Measurements from ENCODE around the gene ANKH.

Gene ANKH

GRCh38 chr5:14760548-14761002, 111.0 kb downstream of the ANKH start:
- no peak for DNase-seq (ENCODE audit: low spot score)

DNA sequence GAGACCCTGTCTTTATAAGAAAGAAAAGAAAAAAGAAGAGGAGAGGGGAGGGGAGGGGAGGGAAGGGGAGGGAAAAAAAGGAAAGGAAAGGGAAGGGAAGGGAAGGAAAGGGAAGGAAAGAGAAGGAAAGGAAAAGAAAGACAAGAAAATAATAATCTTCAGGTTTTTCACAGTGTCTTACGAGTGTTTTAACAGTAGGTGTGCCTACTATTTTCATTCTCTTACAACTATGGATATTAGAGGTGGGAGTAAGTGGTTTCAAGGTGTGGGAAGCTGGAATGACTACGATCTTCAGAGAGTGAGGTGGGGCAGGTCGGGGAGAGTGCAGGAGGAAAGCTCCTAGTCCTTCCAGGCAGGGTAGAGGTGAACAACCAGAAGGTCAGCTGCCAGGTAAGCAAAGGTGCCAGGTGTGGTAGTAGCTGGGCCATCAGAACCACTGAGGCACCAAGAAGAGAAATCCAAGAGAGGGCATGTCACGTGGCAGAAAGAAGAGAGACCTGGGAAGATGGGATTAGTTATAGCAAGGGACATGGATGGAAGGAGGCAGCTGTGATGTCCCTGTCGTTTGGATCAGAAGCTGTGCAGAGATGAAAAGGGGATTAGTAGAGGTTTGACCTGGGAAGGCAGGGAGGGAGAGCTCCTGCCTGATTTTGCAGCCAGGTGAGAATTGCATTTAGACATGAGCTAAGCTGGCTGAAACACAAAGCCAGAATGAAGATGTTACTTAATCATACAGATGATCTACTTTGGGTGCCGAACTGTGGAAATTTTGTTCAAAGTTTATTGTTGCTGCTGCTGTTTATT, 111.6 kb downstream of the ANKH start:
- no peak for DNase-seq (ENCODE audit: low spot score)

GRCh38 chr5:14757850-14758249, 113.7 kb downstream of the ANKH start:
- no peak for DNase-seq (ENCODE audit: low spot score)

- DNase-seq (ENCODE audit: low spot score) = no peak
Observed at GRCh38 chr5:14756478-14756877, 115.1 kb downstream of the ANKH start.

- DNase-seq (ENCODE audit: low spot score) = no peak
Observed at GRCh38 chr5:14753947-14754346, 117.6 kb downstream of the ANKH start.

GRCh38 chr5:14753292-14753691, 118.3 kb downstream of the ANKH start:
- no peak for DNase-seq (ENCODE audit: low spot score)

DNA sequence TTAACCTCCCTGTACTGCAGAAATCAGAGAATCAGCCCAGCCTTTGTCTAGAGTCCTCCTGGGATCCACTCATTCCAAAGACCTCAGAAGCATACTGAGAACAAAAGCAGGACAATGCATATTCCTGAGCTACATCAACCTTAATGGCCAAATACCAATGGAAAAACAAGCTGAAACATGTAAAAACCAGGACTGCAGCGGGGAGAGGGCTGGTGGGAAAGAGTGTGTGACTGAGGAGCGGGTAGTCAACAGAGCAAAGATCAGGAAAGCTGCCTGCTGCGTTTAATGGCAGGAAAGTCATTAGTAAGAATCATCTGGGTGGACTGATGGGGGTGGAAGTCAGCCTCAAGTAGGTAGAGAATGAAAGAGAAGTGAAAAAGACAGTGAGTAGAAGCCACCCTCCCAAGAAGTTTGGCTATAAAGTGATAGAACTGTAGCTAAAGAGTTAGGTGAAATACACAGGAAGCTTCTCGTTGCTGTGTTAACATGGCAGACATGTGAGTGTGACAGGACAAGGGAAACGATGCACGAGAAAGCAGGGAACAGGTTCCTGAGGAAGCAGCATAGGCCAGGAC, 119.0 kb downstream of the ANKH start:
- DNase-seq (ENCODE audit: low spot score) = no peak

- DNase-seq (ENCODE audit: low spot score) = no peak
Observed at GRCh38 chr5:14750712-14751111, 120.9 kb downstream of the ANKH start.

- DNase-seq (ENCODE audit: low spot score) = no peak
Observed at GRCh38 chr5:14749579-14750101, 121.9 kb downstream of the ANKH start.

DNA sequence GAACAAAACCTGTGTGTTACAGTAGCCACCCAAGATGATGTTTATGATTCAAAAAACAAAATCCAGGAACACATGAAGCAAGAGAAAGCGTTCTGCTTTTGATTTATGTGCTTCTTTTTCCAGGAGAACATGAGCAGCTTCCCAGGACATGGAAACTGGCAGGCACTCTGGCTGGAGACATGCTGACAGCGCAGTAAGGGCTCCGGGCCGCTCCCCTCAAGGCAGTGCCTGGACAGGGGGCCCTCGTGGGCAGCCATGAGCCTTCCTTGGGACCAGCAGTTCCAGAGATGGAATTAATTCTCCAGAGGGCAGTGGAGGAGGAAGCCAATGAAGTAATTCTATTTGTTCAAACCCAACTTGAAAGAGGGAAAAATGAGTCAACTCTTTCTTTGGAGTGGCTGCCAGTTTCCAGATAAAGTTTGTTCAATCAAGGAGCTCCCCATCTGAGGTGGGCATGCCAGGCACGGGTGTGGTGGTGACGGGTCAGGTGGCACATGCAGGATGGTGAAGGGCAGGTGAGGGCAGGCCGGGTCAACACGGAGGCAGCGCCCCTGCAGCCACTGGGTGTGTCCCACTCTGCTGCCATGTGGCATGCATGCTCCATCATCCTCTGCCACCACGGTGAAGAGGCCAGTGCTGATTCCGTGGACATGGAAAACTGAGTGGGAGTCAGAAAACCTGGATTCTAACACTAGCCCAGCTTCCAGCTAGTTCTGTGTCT, 123.2 kb downstream of the ANKH start:
- no peak for DNase-seq (ENCODE audit: low spot score)

DNA sequence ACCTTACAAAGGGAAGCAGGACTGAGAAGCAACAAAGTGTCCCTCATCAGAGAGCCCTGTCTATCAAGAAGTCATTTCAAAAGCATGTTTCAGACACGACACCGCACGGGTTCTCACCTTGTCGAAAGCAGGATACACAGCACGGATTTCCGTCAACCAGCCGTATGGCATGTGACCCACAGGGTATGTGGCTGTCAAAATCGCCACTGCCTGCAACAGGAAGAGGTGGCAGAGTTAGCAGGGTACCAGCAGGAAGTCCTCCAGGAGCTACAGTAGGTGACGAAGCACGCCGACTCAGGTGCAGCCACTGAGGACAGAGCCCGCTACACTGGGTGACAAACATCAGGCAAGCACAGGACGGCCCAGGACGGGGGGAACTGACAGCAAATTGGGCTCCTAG, 125.8 kb downstream of the ANKH start:
- DNase-seq (ENCODE audit: low spot score) = no peak

GRCh38 chr5:14745188-14745563, 126.4 kb downstream of the ANKH start:
- no peak for DNase-seq (ENCODE audit: low spot score)

DNA sequence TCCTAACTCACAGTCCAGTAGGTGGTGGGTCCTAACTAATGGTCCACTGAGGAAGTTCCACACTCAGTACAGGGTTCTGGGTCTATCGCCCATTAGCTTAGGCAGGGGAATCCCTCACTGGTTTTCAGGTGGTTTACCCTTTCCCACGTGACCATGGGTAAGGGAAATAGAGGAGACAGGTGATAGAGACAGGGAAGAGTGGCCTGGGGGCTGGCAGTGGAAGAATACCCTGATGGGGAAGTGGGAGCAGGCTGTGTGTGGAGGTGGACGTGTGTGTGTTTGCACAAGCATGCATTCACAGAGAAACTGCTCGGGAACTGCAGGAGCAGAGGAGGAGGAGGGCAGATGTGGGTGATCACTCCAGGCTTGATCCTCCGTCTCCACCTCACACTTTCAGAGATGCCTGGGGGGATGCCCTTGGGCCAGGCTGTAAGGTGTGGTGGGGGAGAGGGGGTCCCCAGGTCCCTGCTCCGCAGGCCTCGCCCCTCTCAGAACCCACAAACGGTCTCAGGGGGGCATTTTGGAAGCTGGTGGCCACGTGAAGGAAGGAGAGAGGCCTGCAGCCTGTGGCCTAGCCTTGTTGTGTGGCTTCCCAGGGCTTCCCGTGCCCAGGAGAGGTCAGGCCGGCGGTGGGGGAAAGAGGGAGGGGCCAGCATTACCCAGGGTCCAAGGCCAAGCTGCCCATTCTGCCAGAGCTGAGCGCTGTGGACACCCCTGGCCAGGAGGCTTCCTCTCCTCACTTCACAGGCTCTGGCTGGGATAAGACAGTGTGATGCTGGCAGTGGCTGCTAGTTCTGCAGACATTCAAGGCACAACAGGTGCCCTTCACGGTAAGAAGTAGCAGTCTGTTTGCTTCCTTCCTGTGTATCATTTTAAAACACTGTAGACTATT, 127.0 kb downstream of the ANKH start:
- no peak for DNase-seq (ENCODE audit: low spot score)

DNA sequence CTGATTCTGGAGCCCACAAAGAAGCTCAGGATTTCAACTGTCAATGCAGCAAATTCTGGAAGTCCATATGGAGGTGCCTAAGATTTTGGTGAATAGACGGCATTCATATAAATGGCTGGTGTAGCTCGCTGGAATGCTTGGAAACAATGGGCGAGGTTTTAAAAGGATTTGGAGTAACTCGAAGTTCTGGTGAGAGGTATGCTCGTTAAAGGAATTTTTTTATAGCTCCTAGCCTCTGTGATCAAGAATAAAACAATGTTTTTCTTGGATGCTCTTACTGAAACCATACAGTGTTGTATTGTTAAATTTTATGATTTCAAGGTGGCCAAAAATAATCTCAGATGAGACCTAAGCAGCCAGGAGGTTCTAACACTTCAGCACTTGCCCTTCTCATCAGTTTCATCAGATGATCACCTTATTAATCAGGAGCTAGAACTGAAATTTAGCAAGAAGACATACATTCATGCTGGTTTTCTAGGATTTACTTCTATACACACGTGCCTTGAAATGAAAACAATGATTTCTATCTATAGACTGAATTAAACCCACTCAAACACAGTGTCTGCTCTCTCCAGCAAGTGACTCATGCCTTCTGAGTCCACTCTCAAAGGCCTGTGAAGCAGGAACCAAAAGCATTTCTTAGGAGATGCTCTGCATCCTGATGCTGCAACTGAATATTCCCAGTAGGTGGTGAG, 127.8 kb downstream of the ANKH start:
- DNase-seq (ENCODE audit: low spot score) = no peak

GRCh38 chr5:14742498-14742897, 129.1 kb downstream of the ANKH start:
- DNase-seq (ENCODE audit: low spot score) = no peak

DNA sequence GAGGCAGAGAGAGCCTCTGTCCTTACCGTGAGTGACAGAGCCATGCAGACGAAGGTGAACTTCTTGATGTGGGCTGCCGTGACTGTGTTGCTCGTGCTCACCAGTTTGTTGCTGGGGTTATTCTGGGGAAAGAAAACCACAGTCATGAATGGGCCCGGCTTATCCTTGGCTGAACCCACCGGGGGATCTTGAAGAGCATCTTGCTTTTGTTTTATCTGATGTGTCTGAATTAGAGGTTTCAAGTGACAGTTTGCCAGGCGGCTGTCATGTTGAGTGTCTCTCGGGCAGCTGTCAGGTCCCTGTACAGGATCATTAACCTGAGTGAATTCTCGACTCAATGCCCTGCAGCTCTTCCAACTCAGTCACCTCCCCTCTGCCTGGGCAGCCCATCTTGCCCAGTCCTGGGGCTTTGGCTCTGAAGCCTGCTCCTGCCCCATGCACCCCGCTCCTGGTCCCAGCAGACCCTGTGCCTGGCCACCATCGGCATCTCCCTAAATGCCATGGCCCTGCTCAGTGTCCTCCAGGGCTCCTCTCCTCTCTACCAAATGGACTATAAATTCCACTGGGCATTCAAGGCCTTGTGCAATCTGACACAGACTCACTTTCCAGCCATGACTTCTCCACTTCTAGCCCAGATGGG, 129.7 kb downstream of the ANKH start:
- DNase-seq (ENCODE audit: low spot score) = no peak

DNA sequence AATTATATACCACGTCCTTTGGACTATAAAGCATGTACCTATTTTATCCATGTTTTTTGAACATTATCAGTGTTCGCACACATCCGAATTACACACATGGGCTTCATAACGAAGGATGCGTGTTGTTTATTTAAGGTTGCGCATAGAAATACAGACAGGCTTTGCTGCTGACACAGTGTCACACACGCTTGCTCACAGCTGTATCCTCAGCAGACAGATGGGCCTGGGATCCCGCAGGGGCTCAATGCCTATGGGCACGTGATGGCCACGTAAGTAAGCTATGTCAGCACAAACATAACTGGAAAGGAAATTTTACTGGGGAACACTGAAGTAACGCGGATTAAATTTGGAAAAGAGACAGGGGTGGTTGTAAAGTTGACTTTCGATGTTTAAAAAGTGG, 130.4 kb downstream of the ANKH start:
- no peak for DNase-seq (ENCODE audit: low spot score)

DNA sequence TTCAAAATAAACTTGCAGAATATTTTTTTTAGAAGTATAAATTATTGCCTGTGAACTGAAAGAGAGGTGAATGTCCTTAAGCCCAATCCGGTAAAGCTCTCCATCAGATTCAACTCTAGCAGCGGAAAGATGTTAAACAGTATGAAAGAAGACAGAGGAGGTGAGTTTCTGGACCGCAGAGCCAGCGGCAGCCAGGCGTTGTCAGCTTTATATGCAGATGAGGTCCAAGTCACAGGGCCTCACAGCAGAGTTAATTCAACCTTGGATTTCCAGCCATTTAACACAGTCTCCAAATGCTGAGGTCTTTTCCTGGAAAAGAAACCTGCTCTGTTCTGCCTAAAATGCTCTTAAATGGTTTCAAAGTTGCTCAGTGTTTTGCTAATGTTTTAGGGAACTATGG, 131.6 kb downstream of the ANKH start:
- no peak for DNase-seq (ENCODE audit: low spot score)

- no peak for DNase-seq (ENCODE audit: low spot score)
Observed at GRCh38 chr5:14739538-14739937, 132.0 kb downstream of the ANKH start.

- DNase-seq (ENCODE audit: low spot score) = no peak
Observed at GRCh38 chr5:14738050-14738449, 133.5 kb downstream of the ANKH start.

DNA sequence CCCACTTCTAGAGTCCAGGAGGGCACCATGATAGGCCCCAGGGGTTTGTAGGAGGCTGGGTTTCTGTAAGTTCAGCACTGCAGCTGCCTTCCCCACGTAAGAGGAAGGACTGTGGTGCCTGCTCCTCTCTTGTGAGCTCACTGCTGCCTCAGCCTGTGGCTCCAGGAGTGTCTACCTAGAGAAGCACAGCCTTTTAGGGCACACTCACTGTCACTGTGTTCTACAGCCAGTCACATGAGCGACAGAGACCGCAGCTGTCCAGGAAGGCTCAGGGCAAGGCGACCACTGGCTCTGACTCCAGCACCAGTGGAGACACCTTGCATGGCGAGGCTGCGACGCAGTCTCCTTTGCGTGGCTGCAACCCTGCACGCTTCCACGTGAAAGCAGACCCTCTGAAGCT, 134.3 kb downstream of the ANKH start:
- no peak for DNase-seq (ENCODE audit: low spot score)
